Mononuclear cell (primary cell): ENCODE data around the gene USP50. TPM values are rescaled to one million over a fixed set of nuclear protein-coding genes. Genes with fewer than 3 reads are reported as not detected.
"Not testable (repeated sequence)": the region's sequence is repeated elsewhere in the genome, so short reads cannot be mapped to it uniquely, and the experiment has no call there.

Experiments used
- H3K27me3 ChIP-seq: 2 replicates; pipeline ENCODE4 v1.6.0; 2011; ENCODE audit warnings: low read length, control low read depth; ENCODE audit not compliant: insufficient read depth
- H3K4me1 ChIP-seq: 2 replicates; pipeline ENCODE4 v1.5.1; 2011; ENCODE audit warnings: mild to moderate bottlenecking, low read length, control low read depth; ENCODE audit not compliant: insufficient read depth
- H3K4me3 ChIP-seq: 2 replicates; pipeline ENCODE4 v1.5.1; 2011; ENCODE audit warnings: mild to moderate bottlenecking, low read length, moderate library complexity
- H3K9me3 ChIP-seq: 2 replicates; pipeline ENCODE4 v1.5.1; 2011; ENCODE audit warnings: low read depth, mild to moderate bottlenecking, control low read depth, low read length
- total RNA-seq: library from RNA; depleted of rRNA; stranded (reverse); fragments of >200 nt; gene quantifications from one replicate; pipeline ENCODE4 v1.2.3, GENCODE V29; 2012

USP50 gene
- total RNA-seq, 1 donor = 0.73 TPM

DNA sequence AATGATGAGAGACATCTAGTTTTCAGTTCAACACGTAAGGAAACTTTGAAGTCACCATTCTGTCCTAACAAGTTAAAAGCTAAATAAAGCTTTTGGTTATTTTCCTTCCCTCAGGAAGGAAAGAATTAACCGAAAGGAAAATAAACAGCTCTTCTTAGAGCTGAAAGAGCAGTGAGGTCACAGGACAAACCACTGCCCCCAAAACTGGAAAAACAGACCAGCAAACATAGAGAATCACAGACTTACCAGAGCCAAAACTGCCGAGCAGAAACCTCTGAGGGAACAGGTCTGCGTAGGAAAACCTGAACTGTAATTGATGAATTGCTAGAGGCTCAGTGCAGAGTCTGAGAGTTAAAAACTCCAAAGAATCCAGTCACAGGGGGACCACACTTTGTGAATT lies 14.7 kb downstream of the USP50 start:
- Histone ChIP-seq H3K4me1 (no peaks in the 10 kb centered on the region), H3K27me3 (no peaks in the 10 kb centered on the region), H3K4me3 (no peak overlapping the region), H3K9me3 (no peaks in the 10 kb centered on the region)

DNA sequence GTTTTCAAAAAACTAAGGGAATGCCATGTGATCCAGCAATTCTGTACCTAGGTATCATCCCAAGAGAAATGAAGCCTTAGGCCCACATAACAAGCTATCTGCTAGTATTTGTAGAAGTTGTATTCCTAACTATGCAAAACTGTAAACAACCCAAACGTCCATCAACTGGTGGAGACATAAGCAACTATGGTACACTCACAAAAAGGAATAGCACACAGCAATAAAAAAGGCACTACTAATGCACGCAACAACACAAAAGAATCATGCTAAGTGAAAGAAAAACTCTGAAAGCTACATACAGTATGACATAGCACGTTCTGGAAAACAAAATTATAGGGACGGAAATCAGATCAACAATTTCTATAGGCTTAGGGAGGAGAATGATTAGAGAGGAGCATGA lies 15.3 kb downstream of the USP50 start:
- H3K4me3 ChIP-seq = no peak overlapping the region
- no peaks in the 10 kb centered on the region for H3K4me1 ChIP-seq
- H3K9me3 ChIP-seq = no peaks in the 10 kb centered on the region
- H3K27me3 ChIP-seq = no peaks in the 10 kb centered on the region

DNA sequence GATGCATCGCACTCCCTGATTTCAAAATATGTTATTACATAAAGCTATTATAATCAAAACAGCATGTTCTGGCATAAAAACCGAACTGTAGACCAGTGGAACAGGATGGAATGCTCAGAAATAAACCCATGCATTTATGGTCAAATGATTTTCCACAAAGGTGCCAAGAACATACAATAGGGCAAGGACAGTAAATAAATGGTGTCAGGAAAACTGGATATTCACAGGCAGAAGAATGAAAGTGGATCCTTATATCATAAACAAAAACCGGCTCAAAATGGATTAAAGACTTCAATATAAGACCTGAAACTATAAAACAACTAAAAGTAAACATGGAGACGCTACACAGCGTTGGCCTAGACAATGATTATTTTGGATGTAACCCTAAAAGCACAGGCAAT lies 22.6 kb downstream of the USP50 start:
- no peaks in the 10 kb centered on the region for H3K9me3 ChIP-seq
- no peaks in the 10 kb centered on the region for H3K4me1 ChIP-seq
- H3K4me3 ChIP-seq = no peak overlapping the region
- no peaks in the 10 kb centered on the region for H3K27me3 ChIP-seq

DNA sequence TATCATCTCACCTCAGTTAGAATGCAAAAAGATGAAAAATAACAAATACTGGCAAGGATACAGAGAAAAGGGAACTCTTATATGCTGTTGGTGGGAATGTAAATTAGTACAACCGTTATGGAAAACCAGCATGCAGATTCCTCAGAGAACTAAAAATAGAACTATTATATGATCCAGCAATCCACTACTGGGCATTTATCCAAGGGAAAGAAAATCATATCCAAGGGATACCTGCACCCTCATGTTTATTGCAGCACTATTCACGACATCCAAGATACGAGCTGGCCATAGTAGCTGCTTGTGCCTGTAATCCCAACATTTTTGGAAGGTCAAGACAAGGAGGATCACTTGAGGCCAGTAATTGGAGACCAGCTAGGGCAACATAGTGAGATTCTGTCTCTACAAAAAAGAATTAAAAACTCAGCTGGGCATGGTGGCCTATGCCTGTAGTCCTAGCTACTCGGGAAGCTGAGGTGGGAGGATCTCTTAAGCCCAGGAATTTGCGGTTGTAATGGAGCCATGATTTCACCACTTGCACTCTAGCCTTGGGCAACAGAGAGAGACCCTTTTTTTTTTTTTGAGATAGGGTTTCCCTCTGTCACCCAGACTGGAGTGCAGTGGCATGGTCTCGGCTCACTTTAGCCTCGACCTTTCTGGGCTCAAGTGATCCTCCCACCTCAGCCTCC lies 26.6 kb downstream of the USP50 start:
- H3K9me3 ChIP-seq = no peaks in the 10 kb centered on the region
- no peaks in the 10 kb centered on the region for H3K27me3 ChIP-seq
- H3K4me3 ChIP-seq = no peak overlapping the region
- no peaks in the 10 kb centered on the region for H3K4me1 ChIP-seq

DNA sequence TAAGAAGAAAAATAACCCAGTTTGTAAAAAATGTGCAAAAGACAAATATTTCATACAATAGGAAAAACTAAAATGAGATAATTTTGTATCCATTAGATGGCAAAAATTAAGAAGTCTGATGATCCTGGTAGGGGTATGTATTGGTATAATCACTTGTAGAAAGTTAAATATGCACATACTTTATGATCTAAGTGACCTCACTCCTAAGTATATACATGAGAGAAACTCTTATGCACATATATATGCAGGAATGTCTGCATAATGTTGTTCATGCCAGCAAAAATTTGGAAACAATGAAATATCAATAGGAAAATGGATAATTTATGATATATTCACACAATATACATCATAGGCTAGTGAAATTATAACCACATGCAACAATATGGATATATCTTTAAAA lies 33.5 kb downstream of the USP50 start:
- Histone ChIP-seq H3K27me3 (no peaks in the 10 kb centered on the region), H3K4me3 (no peak overlapping the region), H3K9me3 (no peaks in the 10 kb centered on the region), H3K4me1 (no peaks in the 10 kb centered on the region)

DNA sequence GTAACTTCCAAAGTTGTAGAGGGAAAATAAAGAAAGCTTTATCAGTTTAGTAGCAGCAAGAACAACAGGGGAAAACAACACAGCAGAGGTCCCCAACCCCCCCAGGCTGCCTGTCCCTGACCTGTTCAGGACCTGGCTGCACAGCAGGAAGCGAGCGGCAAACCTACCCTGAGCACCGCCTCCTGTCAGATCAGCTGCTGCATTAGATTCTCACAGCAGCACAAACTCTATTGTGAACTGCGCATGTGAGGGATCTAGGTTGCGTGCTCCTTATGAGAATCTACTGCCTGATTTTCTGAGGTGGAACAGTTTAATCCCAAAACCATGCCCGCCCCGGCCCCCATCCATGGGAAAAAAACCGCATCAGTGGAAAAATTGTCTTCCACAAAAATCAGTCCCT lies 40.3 kb downstream of the USP50 start:
- no peaks in the 10 kb centered on the region for H3K4me1 ChIP-seq
- no peaks in the 10 kb centered on the region for H3K27me3 ChIP-seq
- no peak overlapping the region for H3K4me3 ChIP-seq
- H3K9me3 ChIP-seq = no peaks in the 10 kb centered on the region

DNA sequence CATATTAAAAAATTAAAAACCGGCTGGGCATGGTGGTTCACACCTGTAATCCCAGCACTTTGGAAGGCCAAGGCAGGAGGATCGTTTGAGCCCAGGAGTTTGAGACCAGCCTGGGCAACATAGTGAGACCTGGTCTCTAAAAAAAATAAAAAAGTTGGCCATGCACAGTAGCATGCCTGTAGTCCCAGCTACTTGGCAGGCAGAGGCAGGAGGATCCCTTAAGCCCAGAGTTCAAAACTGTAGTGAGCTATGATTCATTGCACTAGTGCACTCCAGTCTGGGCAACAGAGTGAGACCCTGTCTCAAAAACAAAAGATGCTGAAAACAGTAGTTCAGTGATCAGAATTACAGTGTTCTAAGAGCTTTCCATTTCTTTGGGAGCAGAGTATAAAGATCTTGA lies 40.8 kb downstream of the USP50 start:
- H3K4me3 ChIP-seq, H3K27me3 ChIP-seq, H3K9me3 ChIP-seq, H3K4me1 ChIP-seq: not testable (repeated sequence)

DNA sequence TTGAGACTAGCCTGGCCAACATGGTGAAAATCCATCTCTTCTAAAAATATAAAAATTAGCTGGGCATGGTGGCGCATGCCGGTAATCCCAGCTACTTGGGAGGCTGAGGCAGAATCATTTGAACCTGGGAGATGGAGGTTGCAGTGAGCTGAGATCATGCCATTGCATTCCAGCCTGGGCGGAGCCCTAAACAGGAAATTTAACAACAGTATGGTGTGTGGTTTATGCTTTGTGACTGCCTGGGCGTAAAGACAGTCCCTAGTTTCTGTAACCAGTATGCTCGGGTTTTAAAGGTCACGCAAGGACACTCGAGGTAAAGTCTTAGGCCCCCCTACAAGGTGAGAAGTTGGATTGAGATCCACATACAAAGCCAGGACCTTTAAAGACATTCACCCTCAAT lies 43.3 kb downstream of the USP50 start:
- Histone ChIP-seq H3K4me3 (no peak overlapping the region), H3K9me3 (no peaks in the 10 kb centered on the region), H3K4me1 (no peaks in the 10 kb centered on the region), H3K27me3 (no peaks in the 10 kb centered on the region)

DNA sequence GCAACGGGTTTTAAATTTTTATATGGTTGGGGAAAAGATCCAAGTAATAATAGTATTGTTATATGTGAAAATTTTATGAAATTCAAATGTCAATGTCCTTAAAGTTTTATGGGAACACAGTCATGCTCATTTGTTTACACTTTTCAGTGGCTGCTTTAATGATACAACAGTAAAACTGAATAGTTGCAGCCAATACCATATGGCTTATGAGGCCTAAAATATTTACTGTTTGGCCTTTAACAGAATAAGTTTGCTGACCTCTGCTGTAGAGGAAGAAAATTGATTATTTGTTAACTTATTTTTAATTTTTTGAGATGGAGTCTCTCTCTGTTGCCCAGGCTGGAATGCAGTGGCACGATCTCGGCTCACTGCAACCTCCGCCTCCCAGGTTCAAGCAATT lies 44.7 kb downstream of the USP50 start:
- Histone ChIP-seq H3K4me3 (no peak overlapping the region), H3K9me3 (no peaks in the 10 kb centered on the region), H3K4me1 (no peaks in the 10 kb centered on the region), H3K27me3 (no peaks in the 10 kb centered on the region)

DNA sequence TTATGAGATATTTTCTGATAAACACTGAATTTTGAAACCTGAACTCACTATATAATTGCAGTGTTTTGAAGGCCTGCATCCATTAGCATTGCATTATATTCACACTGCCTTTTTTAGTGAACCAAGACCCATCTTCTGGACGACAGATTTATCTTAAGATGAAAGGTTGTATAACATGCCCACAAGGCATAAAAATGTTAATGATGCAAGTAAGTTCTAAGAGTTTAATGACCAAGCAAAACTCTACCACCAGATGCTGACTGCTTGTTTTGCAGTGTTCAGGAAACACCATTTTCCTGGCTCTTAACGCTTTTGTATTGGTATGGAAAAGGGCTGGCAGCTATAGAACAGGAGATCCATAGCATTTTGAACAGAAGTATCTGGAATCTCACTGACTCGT lies 46.1 kb downstream of the USP50 start:
- Histone ChIP-seq H3K27me3 (no peaks in the 10 kb centered on the region), H3K9me3 (no peaks in the 10 kb centered on the region), H3K4me1 (no peaks in the 10 kb centered on the region), H3K4me3 (no peak overlapping the region)

DNA sequence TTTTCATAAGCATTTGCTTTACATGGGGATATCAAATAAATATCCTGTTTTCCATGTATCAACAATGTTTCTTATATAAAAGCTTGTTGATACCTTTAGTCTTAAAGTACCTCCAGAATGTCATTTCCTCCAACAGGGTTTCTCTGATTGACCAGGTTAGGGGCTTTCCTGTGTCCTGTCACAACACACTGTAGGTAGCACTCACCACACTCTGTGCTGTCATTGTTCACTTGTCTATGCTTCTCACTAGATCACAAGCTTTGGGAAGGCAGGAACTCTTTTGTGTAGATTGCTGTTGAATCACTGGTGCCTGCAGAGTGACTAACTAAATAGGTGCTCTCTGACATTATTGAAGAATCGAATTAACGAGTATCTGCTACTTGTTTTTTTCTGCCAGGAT lies 49.8 kb downstream of the USP50 start:
- H3K4me3 ChIP-seq = no peak overlapping the region
- H3K4me1 ChIP-seq = no peaks in the 10 kb centered on the region
- H3K27me3 ChIP-seq = no peaks in the 10 kb centered on the region
- no peaks in the 10 kb centered on the region for H3K9me3 ChIP-seq

DNA sequence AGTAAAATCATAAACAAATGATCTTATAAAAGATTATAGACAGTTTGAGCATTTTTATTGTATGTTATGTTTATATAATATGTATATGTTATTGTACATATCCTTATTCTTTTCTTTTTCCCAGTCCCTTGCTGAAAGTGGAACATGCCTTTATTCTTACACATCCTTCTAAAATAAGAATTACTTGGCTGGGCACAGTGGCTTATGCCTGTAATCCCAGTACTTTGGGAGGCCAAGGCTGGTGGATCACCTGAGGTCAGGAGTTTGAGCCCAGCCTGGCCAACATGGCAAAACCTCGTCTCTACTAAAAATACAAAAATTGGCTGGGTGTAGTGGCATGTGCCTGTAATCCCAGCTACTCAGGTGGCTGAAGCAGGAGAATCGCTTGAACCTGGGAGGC lies 51.9 kb downstream of the USP50 start:
- not testable (repeated sequence) for H3K4me3 ChIP-seq, H3K9me3 ChIP-seq, H3K27me3 ChIP-seq, H3K4me1 ChIP-seq

DNA sequence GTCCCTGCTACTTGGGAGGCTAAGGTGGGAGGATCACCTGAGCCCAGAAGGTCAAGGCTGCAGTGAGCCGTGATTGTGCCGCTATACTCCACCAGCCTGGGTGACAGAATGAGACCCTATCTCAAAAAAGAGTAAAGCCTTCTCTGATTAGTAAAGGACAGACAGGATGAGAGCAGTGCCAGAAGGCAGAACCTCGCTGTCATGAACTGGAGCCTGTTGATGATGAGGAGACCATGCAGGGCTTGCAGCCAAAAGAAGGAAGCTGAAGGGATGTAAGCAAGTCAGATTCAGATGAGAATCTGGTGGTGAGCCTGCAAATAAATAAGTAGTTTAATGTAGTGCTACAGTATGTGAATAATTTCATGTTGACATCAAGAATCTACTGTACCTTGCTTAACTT lies 52.8 kb downstream of the USP50 start:
- no peak overlapping the region for H3K4me3 ChIP-seq
- no peaks in the 10 kb centered on the region for H3K27me3 ChIP-seq

DNA sequence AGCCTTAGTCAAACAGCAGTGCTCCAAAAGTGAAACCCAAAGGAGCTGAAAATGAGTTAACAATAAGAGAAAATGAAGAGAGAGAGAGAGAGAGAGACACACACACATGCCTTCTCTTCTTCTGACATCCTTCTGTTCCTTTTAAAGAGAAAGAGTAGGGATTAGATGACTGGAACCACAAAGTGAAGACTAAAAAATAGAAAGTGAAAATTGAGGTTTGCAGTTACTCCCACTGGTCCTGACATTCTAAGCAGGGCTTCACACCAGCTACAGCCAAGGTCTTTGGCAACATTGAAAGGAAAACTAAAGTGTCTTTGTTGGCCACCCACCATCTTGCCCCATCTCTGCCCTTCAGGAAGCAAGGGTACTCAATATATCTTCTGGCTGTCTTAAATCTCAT lies 59.2 kb downstream of the USP50 start:
- Histone ChIP-seq H3K27me3 (no peaks in the 10 kb centered on the region), H3K9me3 (no peaks in the 10 kb centered on the region), H3K4me3 (no peak overlapping the region), H3K4me1 (no peaks in the 10 kb centered on the region)

More for the DNA sequence above, 52.8 kb downstream of the USP50 start:
- H3K9me3 ChIP-seq = no peaks in the 10 kb centered on the region
- H3K4me1 ChIP-seq = no peaks in the 10 kb centered on the region

DNA sequence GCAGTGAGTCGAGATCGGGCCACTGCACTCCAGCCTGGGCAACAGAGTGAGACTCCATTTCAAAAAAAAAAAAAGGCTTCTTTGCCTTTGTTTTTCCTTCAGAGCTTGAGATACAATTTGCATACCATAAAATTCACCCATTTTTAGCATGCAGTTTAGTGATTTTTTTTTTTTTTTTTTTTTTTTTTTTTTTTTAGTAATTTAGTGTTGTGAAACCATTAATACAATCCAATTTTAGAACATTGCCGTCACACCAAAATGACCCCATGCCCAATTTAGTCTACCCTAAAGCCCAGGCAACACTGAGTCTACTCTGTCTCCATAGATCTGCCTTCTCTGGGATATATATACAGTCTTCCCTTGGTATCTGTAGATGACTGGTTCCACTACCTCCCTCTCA lies 61.1 kb downstream of the USP50 start:
- H3K4me1 ChIP-seq = no peaks in the 10 kb centered on the region
- no peaks in the 10 kb centered on the region for H3K27me3 ChIP-seq
- H3K4me3 ChIP-seq = no peak overlapping the region
- no peaks in the 10 kb centered on the region for H3K9me3 ChIP-seq

DNA sequence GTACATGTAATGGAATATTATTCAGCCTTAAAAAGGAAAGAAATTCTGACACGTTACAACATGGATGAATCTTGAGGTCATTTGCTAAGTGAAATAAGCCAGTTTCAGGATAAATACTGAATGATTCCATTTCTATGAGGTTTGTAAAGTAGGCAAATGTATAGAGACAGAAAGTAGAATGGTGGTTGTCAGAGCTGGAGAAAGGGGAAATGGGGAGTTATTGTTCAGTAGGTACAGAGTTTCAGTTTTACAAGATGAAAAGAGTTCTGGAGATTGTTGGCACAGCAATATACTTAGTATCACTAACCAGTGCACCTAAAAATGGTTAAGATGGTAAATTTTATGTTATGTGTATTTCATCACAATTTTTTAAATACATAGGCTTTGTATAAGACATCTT lies 61.7 kb downstream of the USP50 start:
- H3K9me3 ChIP-seq = no peaks in the 10 kb centered on the region
- H3K4me1 ChIP-seq = no peaks in the 10 kb centered on the region
- H3K27me3 ChIP-seq = no peaks in the 10 kb centered on the region
- H3K4me3 ChIP-seq = no peak overlapping the region
